ENCODE results near the gene UBE4B. TPM values are rescaled to one million over a fixed set of nuclear protein-coding genes. Genes with fewer than 3 reads are reported as not detected.

Gene UBE4B
- total and polyA plus RNA-seq, 9 of the 15 experiments (the other 6 are each of a cell fraction or from before 2014, with no cell fraction given): 11.7 to 73.7 (median 40.1) TPM

- TF ChIP-seq ATF7 (IDR thresholded peaks at IDR 0.05) (no peak), ZSCAN29 (IDR thresholded peaks at IDR 0.05) (no peak), E2F6 (IDR thresholded peaks at IDR 0.05; ENCODE audit: borderline replicate concordance in 1 of 2, extremely low read depth in 1 of 2, insufficient read depth in 1 of 2, insufficient read length in 1 of 2, low read depth in 1 of 2, low read length in 1 of 2, poor library complexity in 1 of 2, severe bottlenecking in 1 of 2) (peak in 1 of 2 experiments; percentile 34), TFAP4 (CRISPR knock-in tag; IDR thresholded peaks at IDR 0.05; ENCODE audit: borderline replicate concordance) (peak; percentile 59), SIN3B (IDR thresholded peaks at IDR 0.05; ENCODE audit: low read depth) (no peak), STAT5B (CRISPR knock-in tag; IDR thresholded peaks at IDR 0.05) (no peak), LCOR (CRISPR knock-in tag; IDR thresholded peaks at IDR 0.05) (peak; percentile 31; the same call in 1 of the 2 replicates), HDAC3 (IDR thresholded peaks at IDR 0.05; ENCODE audit: borderline replicate concordance, partially characterized antibody) (no peak), ZNF184 (CRISPR knock-in tag; IDR thresholded peaks at IDR 0.05) (no peak), GABPB2 (CRISPR knock-in tag; conservative IDR thresholded peaks at IDR 0.05) (no peak), FOXK2 (conservative IDR thresholded peaks at IDR 0.05 in 1 of 2, IDR thresholded peaks at IDR 0.05 in 1 of 2; ENCODE audit: low read depth in 2 of 2) (no peak), NCOR1 (IDR thresholded peaks at IDR 0.05) (no peak), MECOM (CRISPR knock-in tag; IDR thresholded peaks at IDR 0.05) (no peak), NCOA1 (IDR thresholded peaks at IDR 0.05; ENCODE audit: low read depth) (no peak), E2F4 (CRISPR knock-in tag; IDR thresholded peaks at IDR 0.05; ENCODE audit: low read depth) (no peak), ZNF140 (CRISPR knock-in tag; IDR thresholded peaks at IDR 0.05) (no peak), THRAP3 (IDR thresholded peaks at IDR 0.05; ENCODE audit: borderline replicate concordance) (no peak), XRCC4 (IDR thresholded peaks at IDR 0.05; ENCODE audit: extremely low read depth, insufficient read depth, insufficient read length) (no peak), TSC22D4 (tag; IDR thresholded peaks at IDR 0.05) (no peak), ERF (CRISPR knock-in tag; IDR thresholded peaks at IDR 0.05) (no peak), PCBP1 (IDR thresholded peaks at IDR 0.05; ENCODE audit: low read depth, low read length, poor library complexity, severe bottlenecking) (no peak), EGR1 (conservative IDR thresholded peaks at IDR 0.05) (no peak), CAMTA2 (CRISPR knock-in tag; conservative IDR thresholded peaks at IDR 0.05) (no peak), JUNB (CRISPR knock-in tag; conservative IDR thresholded peaks at IDR 0.05) (no peak), ZHX1 (conservative IDR thresholded peaks at IDR 0.05; ENCODE audit: low read length) (0 out of 2 replicates have a peak, but pooled peaks have one; percentile 42)
Observed at GRCh38 chr1:10211805-10212410, 179.2 kb downstream of the UBE4B start (continued).

All from K562 (cell line).